IPS-11a (cell line): Measurements from ENCODE around the gene SHE.
"Not testable (repeated sequence)": the region's sequence is repeated elsewhere in the genome, so short reads cannot be mapped to it uniquely, and the experiment has no call there.

Experiments
- H3K4me3 ChIP-seq: one replicate; pipeline ENCODE4 v1.5.1; 2013; ENCODE audit warnings: low read depth, low read length, control low read depth

SHE gene

DNA sequence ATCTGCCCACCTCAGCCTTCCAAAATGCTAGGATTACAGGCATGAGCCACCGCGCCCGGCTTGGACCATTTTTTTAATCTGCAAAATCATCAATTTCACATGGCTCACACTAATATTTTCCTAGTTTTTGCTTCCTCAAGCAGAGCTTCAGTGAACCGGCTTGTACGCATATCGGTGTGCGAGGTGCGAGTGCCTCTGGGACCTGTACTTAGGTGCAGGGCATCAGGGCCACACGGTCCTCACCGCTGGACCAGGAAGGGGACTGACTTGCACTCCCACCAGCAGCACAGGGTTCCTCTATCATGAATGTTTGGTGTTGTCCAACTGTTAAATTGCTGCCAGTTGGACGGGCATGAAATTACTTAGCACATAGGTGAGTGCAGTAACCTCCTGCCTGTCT is 15.4 kb upstream of the SHE start:
- H3K4me3 ChIP-seq: no peak overlapping the region

- H3K4me3 ChIP-seq: no peak overlapping the region
Measured at GRCh38 chr1:154514066-154514553, 11.9 kb upstream of the SHE start.

DNA sequence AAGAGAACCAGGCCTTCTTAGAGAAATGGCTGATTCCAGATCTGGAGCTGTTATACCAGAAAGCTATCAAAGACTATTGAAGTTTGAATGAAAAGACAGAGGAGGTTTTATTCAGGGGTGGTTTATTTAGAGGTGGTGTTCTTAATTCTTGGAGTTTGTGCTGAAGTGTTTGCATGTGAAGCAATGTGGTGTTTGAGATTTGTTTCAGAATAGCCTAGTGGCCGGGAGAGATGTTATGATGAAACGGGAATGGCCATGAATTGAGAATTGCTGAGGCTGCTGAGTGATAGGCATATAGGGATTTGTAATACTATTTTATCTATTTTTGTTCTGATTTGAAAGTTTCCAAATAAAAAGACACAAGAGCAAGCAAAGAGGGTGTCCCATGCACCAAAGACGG is 10.5 kb upstream of the SHE start:
- no peak overlapping the region for H3K4me3 ChIP-seq

- no peak overlapping the region for H3K4me3 ChIP-seq
Measured at GRCh38 chr1:154503898-154504297, 1.7 kb upstream of the SHE start.

GRCh38 chr1:154502744-154503115 is 518 bp upstream of the SHE start:
- no peak overlapping the region for H3K4me3 ChIP-seq

DNA sequence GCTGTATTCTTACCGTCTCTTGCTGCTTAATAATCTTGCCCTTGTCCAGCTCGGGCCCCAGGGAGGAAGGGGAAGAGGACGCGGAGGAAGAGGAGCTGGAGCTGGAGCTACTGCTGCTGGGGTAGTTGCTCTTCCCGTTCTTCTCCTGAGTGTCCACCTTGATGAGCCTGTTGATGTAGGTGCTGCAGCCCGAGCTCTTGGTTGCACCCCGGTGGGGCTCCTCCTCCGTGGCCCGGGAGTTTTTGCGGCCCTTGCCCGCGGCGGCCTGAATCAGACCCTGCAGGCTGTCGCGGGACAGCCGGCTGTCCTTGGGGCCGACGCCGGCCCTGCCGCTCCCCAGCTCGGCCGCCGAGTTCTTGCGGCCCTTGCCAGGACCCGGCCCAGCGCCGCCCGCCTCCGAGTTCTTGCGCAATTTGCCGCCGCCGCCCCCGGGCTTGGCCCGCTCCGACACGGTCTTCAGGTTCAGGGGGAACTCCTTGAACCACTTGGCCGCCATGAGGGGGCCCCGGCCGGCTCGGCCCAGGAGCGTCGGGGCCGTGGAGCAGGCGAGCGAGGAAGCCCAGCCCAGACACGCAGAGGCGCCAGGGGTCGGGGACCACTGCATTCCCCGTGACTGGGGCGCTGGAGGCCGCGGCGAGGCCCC is 668 bp downstream of the SHE start:
- H3K4me3 ChIP-seq: peak overlapping the region; percentile 28

- H3K4me3 ChIP-seq: no peak overlapping the region
Measured at GRCh38 chr1:154500533-154500932, 1.7 kb downstream of the SHE start.

GRCh38 chr1:154499446-154499845 is 2.8 kb downstream of the SHE start:
- H3K4me3 ChIP-seq: no peak overlapping the region

GRCh38 chr1:154497026-154497806 is 5.0 kb downstream of the SHE start:
- no peak overlapping the region for H3K4me3 ChIP-seq

DNA sequence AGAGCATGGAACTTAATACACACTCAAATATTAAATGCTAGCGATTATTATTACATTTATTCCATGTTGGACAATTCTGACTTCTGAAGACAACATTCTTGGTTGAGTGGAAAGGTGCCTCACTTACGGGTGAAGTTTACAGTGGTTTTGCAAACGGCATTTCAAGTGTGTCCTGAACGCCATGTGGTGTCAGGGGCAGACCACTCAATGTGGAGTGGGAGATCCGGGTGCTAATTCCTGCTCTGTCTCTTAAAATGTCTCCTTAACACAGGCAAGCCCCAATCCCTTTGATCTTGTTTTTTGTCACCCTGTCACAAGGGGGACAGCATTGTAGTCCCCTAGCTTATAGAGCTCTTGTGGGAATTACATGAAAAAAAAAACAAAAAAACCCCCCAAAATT is 5.8 kb downstream of the SHE start:
- H3K4me3 ChIP-seq: no peak overlapping the region

GRCh38 chr1:154495496-154496273 is 6.5 kb downstream of the SHE start:
- H3K4me3 ChIP-seq: no peak overlapping the region

- no peak overlapping the region for H3K4me3 ChIP-seq
Measured at GRCh38 chr1:154493276-154493675, 8.9 kb downstream of the SHE start.

DNA sequence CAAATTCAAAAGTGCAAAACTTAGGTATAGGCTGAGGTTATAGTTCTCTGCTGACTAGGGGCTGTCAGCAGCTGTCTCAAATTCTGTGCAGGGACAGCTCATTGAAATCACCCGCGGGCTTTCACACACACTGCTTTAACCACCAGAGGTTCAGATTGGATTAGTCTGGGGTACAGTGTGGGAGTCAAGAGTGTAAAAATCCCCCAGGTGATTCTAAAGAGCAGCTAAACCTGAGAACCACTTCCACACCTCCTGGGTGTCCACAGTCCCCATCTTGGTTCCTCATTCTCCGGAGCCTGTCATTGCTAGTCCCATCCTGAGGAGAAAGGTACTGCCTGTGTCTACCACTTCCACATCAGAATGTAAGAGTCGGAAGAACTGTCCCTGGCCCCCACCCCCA is 10.1 kb downstream of the SHE start:
- no peak overlapping the region for H3K4me3 ChIP-seq

DNA sequence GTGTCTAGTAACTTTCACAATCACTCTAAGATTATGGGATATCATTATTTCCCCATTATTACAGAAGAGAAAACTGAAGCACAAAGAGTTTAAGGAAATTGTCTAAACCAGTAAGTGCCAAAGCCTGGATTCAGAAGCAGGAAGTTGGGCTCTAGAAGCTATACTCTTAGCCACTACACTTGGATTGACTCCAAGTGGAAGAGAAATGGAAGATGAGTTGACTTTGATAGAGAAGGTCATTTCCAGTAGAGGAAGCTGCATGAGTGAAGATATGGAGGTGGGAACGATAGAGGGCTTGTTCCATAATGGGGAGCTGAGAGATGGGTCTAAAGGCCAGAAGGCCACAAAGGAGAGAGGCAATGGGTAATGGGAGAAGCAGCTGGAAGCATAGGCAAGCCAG is 11.9 kb downstream of the SHE start:
- H3K4me3 ChIP-seq: no peak overlapping the region

DNA sequence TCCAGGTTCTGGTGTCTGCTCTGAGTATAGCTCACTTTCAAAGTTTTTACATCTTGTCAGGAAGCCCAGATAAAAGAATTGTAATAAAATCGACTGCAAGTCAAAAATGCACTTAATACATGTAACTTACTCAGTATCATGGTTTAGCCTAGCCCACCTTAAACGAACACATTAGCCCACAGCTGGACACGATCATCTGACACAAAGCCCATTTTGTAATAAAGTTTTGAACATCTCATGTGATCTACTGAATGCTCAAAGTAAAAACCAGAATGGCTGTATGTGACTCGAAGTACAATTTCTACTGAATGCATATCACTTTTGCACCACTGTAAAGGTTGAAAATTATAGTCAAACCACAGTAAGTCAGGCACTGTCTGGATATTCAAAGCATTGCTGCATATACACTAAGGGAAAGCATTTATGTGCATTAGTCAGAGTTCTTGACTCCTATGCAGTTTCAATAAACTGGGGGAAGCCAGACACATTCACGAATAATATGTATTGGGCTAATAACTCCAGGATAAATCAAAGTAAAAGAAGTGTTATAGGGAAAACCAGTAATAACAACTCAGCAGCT is 12.4 kb downstream of the SHE start:
- H3K4me3 ChIP-seq: no peak overlapping the region

GRCh38 chr1:154488922-154489321 is 13.3 kb downstream of the SHE start:
- H3K4me3 ChIP-seq: no peak overlapping the region

- not testable (repeated sequence) for H3K4me3 ChIP-seq
Measured at GRCh38 chr1:154486756-154487155, 15.5 kb downstream of the SHE start.

GRCh38 chr1:154485910-154486496 is 16.2 kb downstream of the SHE start:
- no peak overlapping the region for H3K4me3 ChIP-seq

DNA sequence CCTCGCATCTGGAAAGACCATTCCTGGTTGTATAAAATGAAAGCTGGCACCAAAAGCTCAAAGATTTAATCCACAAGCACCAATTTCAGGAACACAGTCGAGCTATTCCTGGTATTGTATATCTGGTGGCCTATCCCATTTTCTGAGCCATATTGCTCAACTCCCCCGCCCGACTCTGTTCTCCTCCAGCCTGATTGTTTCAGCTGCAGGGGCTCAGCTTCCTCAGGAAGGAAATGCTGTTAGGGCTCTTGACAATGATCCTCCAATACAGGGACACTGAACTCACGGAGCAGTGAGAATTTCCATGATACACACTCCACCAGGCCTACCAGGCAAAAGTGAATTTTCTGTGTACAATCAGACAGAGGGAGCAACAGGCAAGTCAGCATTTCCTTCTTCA is 17.1 kb downstream of the SHE start:
- no peak overlapping the region for H3K4me3 ChIP-seq

DNA sequence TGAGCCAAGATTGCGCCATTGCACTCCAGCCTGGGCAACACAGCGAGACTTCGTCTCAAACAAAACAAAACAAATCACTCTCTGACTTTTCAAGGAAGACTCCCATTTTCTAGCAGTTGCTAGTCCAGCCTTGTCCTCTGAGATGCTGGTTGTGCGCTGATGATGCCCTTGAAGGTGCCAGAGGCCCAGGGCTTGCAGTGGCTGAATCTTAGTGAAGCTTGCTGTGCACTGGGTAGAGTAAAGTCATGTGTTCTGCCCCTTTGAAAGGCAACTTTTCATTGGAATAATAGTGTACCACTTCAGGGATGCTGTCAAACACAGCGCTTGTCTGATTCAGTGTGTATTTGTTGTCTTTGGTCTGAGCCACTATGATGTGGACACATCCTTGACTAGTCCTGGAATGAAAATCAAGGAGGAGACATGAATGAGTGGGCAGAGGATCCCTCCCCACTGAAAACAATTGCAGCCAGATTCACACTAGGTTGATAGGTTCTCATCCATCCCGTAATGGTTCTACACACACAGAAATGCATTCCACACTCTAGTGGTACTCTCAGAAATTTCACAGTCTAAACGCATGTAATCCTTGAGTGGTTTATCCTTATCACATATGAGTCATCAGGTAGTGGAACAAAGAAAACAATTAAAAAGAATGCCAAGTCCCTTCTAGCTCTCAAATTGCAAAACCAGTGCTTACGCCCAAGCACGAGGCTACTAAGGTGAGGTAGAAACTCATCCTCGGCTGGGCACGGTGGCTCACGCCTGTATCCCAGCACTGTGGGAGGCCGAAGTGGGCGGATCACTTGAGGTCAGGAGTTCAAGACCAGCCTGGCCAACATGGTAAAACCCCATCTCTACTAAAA is 18.0 kb downstream of the SHE start:
- H3K4me3 ChIP-seq: no peak overlapping the region
